Stomach (tissue), 4 donors: Measurements from ENCODE around the gene STK39.

ENCODE experiments used
- CTCF ChIP-seq, 7 experiments: fragments of 450-650 bp in 4 of 7; fragments of 200-600 bp in 3 of 7; sonication (generic) in 3 of 7; IDR thresholded peaks; one replicate each; pipeline ENCODE4 v1.5.1; 2016 to 2019; ENCODE audit warnings: antibody characterized with exemption in 7 of 7, control low read depth in 2 of 7, mild to moderate bottlenecking in 1 of 7
- EP300 ChIP-seq: sonication (generic); formaldehyde crosslinking; IDR thresholded peaks from one replicate; pipeline ENCODE4 v1.6.1; 2017; ENCODE audit warnings: antibody characterized with exemption
- POLR2A ChIP-seq, 4 donors: fragments of 450-650 bp; IDR thresholded peaks; one replicate each; pipeline ENCODE4 v1.6.1; 2016; ENCODE audit warnings: antibody characterized with exemption in 4 of 4, control low read depth in 2 of 4, mild to moderate bottlenecking in 1 of 4, moderate library complexity in 1 of 4
- POLR2AphosphoS5 ChIP-seq, 3 donors: sonication (generic); formaldehyde crosslinking; IDR thresholded peaks; one replicate each; pipeline ENCODE4 v1.6.1; 2016; ENCODE audit warnings: antibody characterized with exemption in 3 of 3

GRCh38 chr2:168256448-168256847, 9.1 kb upstream of the STK39 start:
- peak; percentile 4 to 82 (median 53) for TF ChIP-seq POLR2AphosphoS5 (IDR thresholded peaks at IDR 0.05)
- TF ChIP-seq CTCF (IDR thresholded peaks at IDR 0.05) = no peak
- no peak for TF ChIP-seq POLR2A (IDR thresholded peaks at IDR 0.05)
- no peak for TF ChIP-seq EP300
